AG10803 (cell line): Measurements from ENCODE around the gene DIS3.
A peak's percentile ranks its signal among the peaks of the same experiment; 100 is the strongest.
"Not testable (repeated sequence)": the region's sequence is repeated elsewhere in the genome, so short reads cannot be mapped to it uniquely, and the experiment has no call there.

Experiments used
- DNase-seq: peaks from one replicate; pipeline ENCODE4 v3.0.0; 2010; ENCODE audit warnings: low read depth
- H3K4me3 ChIP-seq: 2 replicates; pipeline ENCODE4 v1.5.1; 2011; ENCODE audit warnings: mild to moderate bottlenecking, low read length, control low read depth
- TF ChIP-seq, protein P1 (sequence below): conservative IDR thresholded peaks from 2 replicates; pipeline ENCODE4 v1.5.1; 2011; ENCODE audit warnings: mild to moderate bottlenecking, low read length, control low read depth, inconsistent platforms

DIS3 gene

DNA sequence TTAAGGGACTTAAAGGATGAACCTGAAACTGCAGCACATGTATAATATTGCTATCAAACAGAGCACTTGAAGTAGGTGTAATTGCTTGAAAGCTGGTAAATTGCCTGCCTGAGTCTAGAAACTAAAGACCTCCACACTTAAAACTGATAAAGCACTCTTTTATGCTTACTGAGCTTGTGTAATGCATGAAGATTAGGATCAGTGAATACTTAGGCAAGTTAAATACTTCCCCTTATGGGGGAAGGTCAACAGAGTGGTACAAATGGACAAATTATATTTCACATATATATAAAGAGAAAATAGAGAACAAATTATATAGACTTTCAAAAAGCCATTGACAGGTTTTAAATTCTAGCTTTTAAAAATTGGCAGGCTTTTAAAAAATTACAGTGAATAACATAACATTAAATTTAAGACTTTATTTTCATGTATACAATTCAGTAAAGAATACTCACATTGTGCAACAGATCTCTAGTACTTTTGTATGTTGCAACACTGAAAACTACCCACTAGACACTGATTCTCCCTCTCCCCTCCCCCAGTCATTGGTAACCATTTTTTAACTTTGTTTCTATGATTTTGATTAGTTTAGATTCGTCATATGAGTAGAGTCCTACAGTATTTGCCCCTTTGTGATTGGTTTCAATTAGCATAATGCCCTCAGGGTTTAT is 24.1 kb upstream of the DIS3 start:
- TF ChIP-seq, protein P1, sequence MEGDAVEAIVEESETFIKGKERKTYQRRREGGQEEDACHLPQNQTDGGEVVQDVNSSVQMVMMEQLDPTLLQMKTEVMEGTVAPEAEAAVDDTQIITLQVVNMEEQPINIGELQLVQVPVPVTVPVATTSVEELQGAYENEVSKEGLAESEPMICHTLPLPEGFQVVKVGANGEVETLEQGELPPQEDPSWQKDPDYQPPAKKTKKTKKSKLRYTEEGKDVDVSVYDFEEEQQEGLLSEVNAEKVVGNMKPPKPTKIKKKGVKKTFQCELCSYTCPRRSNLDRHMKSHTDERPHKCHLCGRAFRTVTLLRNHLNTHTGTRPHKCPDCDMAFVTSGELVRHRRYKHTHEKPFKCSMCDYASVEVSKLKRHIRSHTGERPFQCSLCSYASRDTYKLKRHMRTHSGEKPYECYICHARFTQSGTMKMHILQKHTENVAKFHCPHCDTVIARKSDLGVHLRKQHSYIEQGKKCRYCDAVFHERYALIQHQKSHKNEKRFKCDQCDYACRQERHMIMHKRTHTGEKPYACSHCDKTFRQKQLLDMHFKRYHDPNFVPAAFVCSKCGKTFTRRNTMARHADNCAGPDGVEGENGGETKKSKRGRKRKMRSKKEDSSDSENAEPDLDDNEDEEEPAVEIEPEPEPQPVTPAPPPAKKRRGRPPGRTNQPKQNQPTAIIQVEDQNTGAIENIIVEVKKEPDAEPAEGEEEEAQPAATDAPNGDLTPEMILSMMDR, result no peak
- no peak for DNase-seq
- no peak overlapping the region for H3K4me3 ChIP-seq

DNA sequence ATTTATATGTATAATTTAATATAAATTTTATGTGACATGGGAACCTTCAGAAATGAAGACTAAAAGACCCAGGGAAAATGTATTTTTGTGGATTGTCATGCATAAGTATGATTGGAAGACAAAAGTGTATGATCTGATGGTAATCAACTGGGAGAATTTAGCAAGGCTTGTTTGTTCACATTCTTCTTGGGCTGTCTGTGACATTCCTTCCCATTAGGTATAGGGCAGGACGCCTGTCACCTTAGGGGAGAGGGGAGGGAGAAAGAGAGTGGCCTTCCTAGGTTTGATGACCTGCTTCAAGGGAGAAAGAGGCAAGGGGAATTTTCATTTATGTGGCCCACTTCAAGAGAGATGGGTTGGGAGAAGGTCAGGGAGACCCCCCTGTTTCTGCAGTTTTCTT is 22.6 kb upstream of the DIS3 start:
- TF ChIP-seq, protein P1, result no peak
- no peak overlapping the region for H3K4me3 ChIP-seq
- no peak for DNase-seq

DNA sequence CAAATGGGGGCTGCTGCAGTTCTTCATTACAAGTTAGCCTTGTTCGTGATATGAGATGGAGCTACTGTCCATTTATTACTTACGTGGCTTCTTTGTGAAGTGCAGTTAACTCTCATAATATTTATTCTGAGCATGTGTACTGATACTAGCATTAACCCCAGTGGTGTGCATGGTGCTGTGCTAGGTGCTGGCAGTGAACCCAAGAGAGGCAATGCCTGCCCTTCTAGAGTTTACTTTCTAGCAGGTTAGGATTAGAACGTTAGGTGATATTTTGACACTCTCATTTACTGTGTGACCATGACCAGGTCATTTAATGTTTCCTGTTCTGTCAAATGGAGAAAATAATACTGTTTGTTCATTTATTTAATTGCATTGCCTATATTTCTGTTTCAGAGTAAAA is 17.1 kb upstream of the DIS3 start:
- TF ChIP-seq, protein P1, result no peak
- H3K4me3 ChIP-seq, result no peak overlapping the region
- no peak for DNase-seq

DNA sequence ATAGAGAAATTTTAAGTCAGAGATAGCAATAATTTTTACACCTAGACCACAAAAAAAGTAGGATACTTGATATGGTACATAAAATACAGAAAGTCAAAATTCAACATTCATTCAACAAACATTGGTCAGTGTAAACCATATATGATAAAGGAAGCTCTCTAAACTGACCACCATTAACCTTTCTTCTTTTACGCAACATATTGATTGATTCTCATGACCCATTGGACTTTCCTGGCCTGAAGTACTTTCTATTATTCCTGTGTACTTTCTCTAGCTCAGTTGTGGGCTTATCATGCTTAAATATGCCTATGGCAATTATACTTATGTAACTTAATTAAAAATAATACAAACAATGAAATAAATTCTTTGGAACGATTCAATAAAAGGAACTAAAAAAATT is 10.9 kb upstream of the DIS3 start:
- TF ChIP-seq, protein P1, result no peak

DNA sequence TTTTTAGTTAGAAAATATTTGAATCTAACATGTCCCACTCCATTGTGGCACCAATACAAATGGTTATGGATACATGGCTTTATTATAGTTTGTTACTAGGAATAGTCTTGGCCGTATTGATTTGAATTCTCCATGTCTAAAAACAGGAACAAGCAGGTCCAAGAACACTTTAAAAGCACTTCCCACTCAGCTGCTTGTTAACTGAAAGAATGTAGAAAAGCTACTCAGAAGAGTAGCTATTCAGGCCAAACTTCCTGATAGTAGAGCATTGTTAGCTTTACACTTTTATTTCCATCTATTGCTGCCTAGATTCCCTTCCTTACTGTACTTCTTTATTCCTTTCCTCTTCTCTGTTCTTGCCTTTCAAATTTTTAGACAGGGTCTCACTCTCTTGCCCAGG is 7.1 kb upstream of the DIS3 start:
- H3K4me3 ChIP-seq, result no peak overlapping the region
- DNase-seq, result no peak
- TF ChIP-seq, protein P1, result no peak

More for the DNA sequence above, 10.9 kb upstream of the DIS3 start:
- no peak for DNase-seq
- H3K4me3 ChIP-seq, result no peak overlapping the region

DNA sequence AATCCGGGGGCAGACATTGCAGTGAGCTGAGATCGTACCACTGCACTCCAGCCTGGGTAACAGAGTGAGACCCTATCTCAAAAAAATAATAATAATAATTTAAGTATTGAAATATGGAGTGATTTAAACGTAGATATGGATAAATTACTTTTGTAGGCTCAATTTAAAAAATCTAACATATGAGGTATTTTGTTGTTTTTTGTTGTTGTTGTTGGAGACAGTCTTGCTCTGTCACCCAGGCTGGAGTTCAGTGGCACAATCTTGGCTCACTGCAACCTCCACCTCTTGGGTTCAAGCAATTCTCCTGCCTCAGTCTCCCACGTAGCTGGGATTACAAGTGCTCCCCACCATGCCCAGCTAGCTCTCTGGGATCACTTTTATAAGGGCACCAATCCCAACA is 3.0 kb upstream of the DIS3 start:
- H3K4me3 ChIP-seq, DNase-seq: not testable (repeated sequence)

DNA sequence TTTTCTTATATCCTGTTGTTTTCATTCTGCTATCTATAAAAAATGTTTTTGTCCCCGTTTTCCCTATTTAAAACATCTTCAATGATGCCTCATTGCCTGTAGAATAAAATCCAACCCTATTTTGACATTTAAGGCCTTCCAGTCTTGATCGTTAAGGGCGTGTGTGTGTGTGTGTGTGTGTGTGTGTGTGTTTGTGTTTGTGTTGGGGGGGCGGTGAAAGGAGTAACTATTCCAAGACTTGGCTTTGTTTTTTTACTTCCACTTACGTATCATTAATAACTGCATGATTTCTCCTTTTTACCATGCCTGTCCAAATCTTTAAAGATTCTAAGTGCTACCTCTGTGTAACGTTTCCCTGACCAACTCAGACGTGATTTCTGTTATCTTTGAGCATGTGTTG is 1.0 kb upstream of the DIS3 start:
- H3K4me3 ChIP-seq, result peak overlapping the region; percentile 95
- peak; percentile 30 for DNase-seq
- TF ChIP-seq, protein P1, result no peak
